Iris pigment epithelial cell (primary cell): ENCODE results near the gene HDAC4.

Experiments used
- DNase-seq: peaks from one replicate; pipeline ENCODE4 v3.0.0-alpha.2; 2011; ENCODE audit warnings: low read depth

Gene HDAC4

GRCh38 chr2:239152239-239152915 is 248.4 kb downstream of the HDAC4 start:
- DNase-seq: no peak

GRCh38 chr2:239151201-239152131 is 249.4 kb downstream of the HDAC4 start:
- DNase-seq: no peak

- DNase-seq: no peak
Observed at GRCh38 chr2:239150125-239151011, 250.5 kb downstream of the HDAC4 start.

- no peak for DNase-seq
Observed at GRCh38 chr2:239149501-239149900, 251.3 kb downstream of the HDAC4 start.

- no peak for DNase-seq
Observed at GRCh38 chr2:239148495-239149200, 252.2 kb downstream of the HDAC4 start.

GRCh38 chr2:239147376-239147775 is 253.4 kb downstream of the HDAC4 start:
- DNase-seq: no peak

- DNase-seq: no peak
Observed at GRCh38 chr2:239146741-239147181, 254.1 kb downstream of the HDAC4 start.

- DNase-seq: no peak
Observed at GRCh38 chr2:239146011-239146641, 254.7 kb downstream of the HDAC4 start.

GRCh38 chr2:239145601-239146000 is 255.2 kb downstream of the HDAC4 start:
- no peak for DNase-seq

GRCh38 chr2:239145106-239145505 is 255.7 kb downstream of the HDAC4 start:
- DNase-seq: no peak

GRCh38 chr2:239144713-239144999 is 256.2 kb downstream of the HDAC4 start:
- DNase-seq: no peak

- peak; percentile 68 for DNase-seq
Observed at GRCh38 chr2:239143858-239144712, 256.7 kb downstream of the HDAC4 start.

GRCh38 chr2:239142806-239143205 is 258.0 kb downstream of the HDAC4 start:
- no peak for DNase-seq

GRCh38 chr2:239142296-239142695 is 258.5 kb downstream of the HDAC4 start:
- DNase-seq: no peak

GRCh38 chr2:239141021-239141760 is 259.6 kb downstream of the HDAC4 start:
- DNase-seq: no peak

- DNase-seq: peak; percentile 9
Observed at GRCh38 chr2:239140346-239141020, 260.3 kb downstream of the HDAC4 start.

GRCh38 chr2:239139566-239139965 is 261.3 kb downstream of the HDAC4 start:
- no peak for DNase-seq

- DNase-seq: no peak
Observed at GRCh38 chr2:239139101-239139500, 261.7 kb downstream of the HDAC4 start.

GRCh38 chr2:239138610-239139009 is 262.2 kb downstream of the HDAC4 start:
- no peak for DNase-seq
